Rectal smooth muscle tissue (tissue), 1 donor: Measurements from ENCODE around the gene MUS81.
A peak's percentile ranks its signal among the peaks of the same experiment; 100 is the strongest.

Source experiments
- H3K27ac ChIP-seq: one replicate; pipeline ENCODE4 v1.7.0; 2013; ENCODE audit warnings: low read depth, low read length, inconsistent platforms
- H3K27me3 ChIP-seq: one replicate; pipeline ENCODE4 v1.7.0; 2013; ENCODE audit warnings: low read length; ENCODE audit not compliant: control insufficient read depth, insufficient read depth
- H3K36me3 ChIP-seq: one replicate; pipeline ENCODE4 v1.7.0; 2013; ENCODE audit warnings: low read length; ENCODE audit not compliant: control insufficient read depth, insufficient read depth
- H3K4me1 ChIP-seq: one replicate; pipeline ENCODE4 v1.7.0; 2013; ENCODE audit warnings: low read length; ENCODE audit not compliant: control insufficient read depth, insufficient read depth
- H3K4me3 ChIP-seq: one replicate; pipeline ENCODE4 v1.7.0; 2013; ENCODE audit warnings: low read length
- H3K9ac ChIP-seq: one replicate; pipeline ENCODE4 v1.7.0; 2013; ENCODE audit warnings: low read length

MUS81 gene

DNA sequence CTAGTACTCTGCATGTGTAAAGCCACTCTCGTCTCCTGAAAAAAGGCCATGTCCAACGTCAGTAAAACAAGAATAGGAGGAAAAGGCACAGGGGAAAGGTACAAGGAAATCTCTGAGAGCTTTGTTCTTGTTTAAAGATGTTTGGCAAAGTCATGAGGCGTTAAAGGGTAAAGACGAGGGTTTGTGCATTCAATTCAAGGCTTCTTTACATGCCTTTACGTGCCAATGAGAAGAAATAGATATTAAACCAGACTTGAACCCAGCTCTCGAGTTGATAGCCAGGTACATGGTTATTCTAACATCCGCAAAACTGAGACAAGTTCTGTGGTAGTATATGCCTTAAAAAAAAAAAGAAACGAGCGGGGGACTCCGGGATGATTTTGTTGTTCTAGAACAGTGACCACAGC lies 1.5 kb upstream of the MUS81 start:
- Histone ChIP-seq H3K9ac (peak overlapping the region; percentile 82), H3K27ac (peak overlapping the region; percentile 99), H3K4me1 (peaks cover 26% of the 10 kb centered on the region), H3K36me3 (peaks cover 33% of the 10 kb centered on the region), H3K4me3 (peak overlapping the region; percentile 81), H3K27me3 (no peaks in the 10 kb centered on the region)

DNA sequence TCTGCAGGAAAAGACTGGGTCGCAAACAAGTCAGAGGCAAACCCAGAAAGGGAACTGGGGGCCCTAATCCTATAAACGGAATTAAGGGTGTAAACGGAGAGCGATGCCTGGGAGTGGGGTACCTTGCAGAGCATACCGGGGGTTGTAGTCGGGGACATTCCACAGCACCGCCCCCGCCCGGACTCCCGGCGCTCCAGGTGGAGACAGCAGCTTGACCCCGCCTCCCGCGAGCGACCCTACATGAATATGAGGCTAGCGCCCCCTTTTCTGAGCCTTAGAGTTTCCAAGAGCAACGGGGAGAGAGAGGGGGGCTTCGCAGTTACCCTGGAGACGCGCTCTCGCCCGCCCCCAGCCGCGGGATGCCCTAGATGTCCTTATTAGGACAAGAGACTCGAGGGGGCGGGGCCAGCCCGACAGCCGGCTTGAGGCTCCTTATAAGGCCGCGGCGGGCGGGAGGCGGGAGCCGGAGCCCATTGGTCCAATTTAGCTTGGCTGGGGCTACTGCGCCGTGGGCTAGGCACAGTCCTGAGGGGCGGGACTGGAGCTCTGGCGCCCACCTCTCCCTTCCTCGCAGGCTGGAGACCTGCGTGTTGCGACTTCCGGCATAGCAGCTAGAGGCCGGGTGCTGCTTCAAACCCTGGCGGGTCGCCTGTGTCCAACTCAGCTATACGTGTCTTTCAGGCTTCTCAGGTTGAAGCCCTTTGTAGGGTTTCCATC lies 980 bp upstream of the MUS81 start:
- Histone ChIP-seq H3K27ac (peak overlapping the region; percentile 99), H3K36me3 (peaks cover 33% of the 10 kb centered on the region), H3K4me1 (peaks cover 26% of the 10 kb centered on the region), H3K27me3 (no peaks in the 10 kb centered on the region), H3K4me3 (peak overlapping the region; percentile 96), H3K9ac (peak overlapping the region; percentile 82)

GRCh38 chr11:65859812-65860277 lies 388 bp upstream of the MUS81 start:
- Histone ChIP-seq H3K9ac (peak overlapping the region; percentile 59), H3K36me3 (peaks cover 33% of the 10 kb centered on the region), H3K27ac (peak overlapping the region; percentile 99), H3K4me1 (peaks cover 26% of the 10 kb centered on the region), H3K27me3 (no peaks in the 10 kb centered on the region), H3K4me3 (peak overlapping the region; percentile 96)

DNA sequence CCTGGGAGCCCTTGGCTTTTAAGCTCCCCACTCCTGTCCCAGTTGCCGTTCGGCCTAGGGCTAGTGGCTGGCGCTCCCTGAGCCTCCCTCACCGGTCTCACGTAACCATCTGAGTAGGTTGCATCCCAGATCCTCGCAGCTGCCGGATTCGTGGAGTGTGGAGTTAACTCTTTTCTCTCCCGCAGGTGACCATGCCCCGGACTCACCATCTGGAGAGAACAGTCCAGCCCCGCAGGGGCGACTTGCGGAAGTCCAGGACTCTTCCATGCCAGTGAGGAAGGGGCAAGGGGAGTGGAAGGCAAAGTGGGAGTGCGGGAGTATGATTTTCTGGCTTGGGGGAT lies 902 bp downstream of the MUS81 start:
- H3K4me3 ChIP-seq = peak overlapping the region; percentile 96
- H3K27me3 ChIP-seq = no peaks in the 10 kb centered on the region

GRCh38 chr11:65861533-65862183 lies 1.4 kb downstream of the MUS81 start:
- peak overlapping the region; percentile 99 for H3K27ac ChIP-seq

More for the DNA sequence above, 902 bp downstream of the MUS81 start:
- Histone ChIP-seq H3K9ac (peak overlapping the region; percentile 91), H3K36me3 (peaks cover 24% of the 10 kb centered on the region), H3K27ac (peak overlapping the region; percentile 99), H3K4me1 (peaks cover 25% of the 10 kb centered on the region)

DNA sequence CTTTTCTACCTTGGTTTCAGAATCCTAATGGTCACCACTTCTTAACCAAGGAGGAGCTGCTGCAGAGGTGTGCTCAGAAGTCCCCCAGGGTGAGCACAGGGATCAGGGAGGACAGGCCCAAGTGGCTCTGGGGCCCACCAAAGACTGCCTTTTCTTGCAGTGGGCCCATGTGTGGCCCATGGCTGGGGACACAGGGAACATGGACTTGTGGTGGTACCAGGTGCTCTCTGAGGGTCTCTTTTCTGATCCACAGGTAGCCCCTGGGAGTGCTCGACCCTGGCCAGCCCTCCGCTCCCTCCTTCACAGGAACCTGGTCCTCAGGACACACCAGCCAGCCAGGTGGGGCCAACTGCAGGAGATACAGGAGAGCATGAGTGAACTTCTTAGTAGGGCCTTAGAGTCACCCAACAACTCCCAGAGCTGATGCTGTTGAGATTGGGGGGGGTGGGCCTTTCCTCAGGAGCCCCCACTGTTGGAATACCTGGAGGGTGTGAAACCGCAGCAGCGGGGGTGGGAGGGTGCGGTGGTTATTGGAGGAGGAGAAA lies 2.0 kb downstream of the MUS81 start:
- peak overlapping the region; percentile 18 for H3K27ac ChIP-seq
- H3K9ac ChIP-seq = no peak overlapping the region
- H3K4me1 ChIP-seq = peaks cover 20% of the 10 kb centered on the region
- H3K27me3 ChIP-seq = no peaks in the 10 kb centered on the region
- H3K4me3 ChIP-seq = no peak overlapping the region
- H3K36me3 ChIP-seq = peaks cover 24% of the 10 kb centered on the region

More at GRCh38 chr11:65861533-65862183, 1.4 kb downstream of the MUS81 start:
- H3K9ac ChIP-seq = no peak overlapping the region
- no peaks in the 10 kb centered on the region for H3K27me3 ChIP-seq
- peaks cover 20% of the 10 kb centered on the region for H3K4me1 ChIP-seq
- peaks cover 24% of the 10 kb centered on the region for H3K36me3 ChIP-seq
- H3K4me3 ChIP-seq = peak overlapping the region; percentile 96

DNA sequence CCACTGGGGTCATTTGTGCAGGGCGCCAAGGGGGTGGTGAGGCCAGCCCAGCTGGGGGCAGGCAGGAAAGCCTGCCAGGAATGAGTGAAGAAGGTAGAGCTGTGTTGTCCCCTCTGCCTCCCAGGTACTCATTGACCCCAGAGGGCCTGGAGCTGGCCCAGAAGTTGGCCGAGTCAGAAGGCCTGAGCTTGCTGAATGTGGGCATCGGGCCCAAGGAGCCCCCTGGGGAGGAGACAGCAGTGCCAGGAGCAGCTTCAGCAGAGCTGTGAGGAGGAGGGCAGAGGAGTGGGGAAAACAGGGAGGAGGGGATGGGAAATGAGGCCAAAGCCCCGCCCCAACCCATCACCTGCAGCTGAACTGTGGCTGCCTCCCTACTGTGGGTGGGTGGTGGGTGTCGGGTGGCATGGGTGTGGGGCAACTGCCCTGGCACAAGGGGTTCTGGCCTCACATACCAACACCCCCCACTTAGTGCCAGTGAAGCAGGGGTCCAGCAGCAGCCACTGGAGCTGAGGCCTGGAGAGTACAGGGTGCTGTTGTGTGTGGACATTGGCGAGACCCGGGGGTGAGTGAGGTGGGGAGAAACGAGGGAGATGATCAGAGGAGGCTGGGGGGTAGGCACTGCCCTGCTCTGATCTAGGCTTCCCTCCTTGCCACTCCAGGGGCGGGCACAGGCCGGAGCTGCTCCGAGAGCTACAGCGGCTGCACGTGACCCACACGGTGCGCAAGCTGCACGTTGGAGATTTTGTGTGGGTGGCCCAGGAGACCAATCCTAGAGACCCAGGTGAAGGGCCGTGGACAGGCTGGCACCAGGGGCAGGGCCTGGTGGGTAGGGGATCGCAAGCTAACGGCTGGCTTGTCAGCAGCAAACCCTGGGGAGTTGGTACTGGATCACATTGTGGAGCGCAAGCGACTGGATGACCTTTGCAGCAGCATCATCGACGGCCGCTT lies 3.0 kb downstream of the MUS81 start:
- no peaks in the 10 kb centered on the region for H3K27me3 ChIP-seq
- H3K9ac ChIP-seq = no peak overlapping the region
- H3K4me1 ChIP-seq = peaks cover 20% of the 10 kb centered on the region
- H3K36me3 ChIP-seq = peaks cover 24% of the 10 kb centered on the region
- H3K27ac ChIP-seq = no peak overlapping the region
- H3K4me3 ChIP-seq = no peak overlapping the region

DNA sequence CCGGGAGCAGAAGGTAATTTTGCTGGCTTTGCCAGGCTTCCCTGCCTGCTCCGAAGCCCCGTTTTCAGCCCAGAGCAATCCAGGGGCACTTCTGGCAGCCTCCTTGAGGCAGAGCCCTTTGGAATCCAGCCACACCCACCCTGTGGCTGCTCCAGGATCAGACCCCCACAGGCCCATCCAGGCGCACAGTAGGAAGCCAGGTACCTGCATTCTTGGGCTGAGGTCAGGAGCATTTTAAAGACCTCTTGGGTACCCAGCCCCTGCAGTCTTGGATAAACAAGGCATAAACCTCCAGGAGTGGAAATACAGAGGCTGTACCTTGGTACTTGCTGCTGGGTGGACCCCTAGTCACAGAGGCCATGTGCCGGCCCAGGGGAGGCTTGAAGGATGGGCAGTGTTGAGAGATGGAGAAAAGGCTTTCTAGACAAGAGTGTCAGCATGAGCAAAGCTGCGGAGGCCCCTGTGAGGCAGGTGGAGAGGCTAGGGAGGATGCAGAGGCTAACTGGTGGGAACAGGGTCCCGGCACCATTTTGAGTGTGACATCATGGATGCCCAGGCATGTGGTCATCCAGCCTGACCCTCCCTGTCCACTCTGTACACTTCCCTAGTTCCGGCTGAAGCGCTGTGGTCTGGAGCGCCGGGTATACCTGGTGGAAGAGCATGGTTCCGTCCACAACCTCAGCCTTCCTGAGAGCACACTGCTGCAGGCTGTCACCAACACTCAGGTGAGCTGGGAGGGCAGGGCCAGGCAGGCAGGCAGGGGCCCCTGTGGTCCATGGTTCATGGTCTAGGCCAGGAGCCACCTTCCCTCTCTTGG lies 3.9 kb downstream of the MUS81 start:
- Histone ChIP-seq H3K4me1 (peaks cover 15% of the 10 kb centered on the region), H3K4me3 (no peak overlapping the region), H3K9ac (no peak overlapping the region), H3K36me3 (peaks cover 24% of the 10 kb centered on the region), H3K27me3 (no peaks in the 10 kb centered on the region), H3K27ac (no peak overlapping the region)

DNA sequence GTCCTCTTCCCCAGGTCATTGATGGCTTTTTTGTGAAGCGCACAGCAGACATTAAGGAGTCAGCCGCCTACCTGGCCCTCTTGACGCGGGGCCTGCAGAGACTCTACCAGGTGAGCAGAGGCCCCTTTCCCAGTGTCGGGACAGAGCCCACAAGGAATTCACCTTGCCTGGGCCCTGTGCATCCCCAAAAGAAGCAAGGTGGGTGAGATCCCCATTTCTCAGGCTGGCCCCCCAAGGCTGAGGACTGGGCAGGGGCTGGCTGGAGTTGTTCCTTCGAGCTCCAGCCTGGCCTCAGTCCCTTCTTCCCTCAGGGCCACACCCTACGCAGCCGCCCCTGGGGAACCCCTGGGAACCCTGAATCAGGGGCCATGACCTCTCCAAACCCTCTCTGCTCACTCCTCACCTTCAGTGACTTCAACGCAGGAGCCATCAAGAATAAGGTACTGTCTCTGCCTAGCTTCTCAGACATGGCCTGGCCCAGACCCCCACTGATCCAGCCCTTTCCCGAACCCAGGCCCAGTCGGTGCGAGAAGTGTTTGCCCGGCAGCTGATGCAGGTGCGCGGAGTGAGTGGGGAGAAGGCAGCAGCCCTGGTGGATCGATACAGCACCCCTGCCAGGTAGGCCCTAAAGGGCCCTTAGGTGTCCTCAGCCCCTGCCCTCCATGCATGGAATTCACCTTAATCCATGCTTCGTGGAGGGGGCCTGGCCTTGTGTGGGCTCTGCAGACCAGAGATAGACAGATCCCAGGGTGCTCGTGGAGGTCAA lies 4.7 kb downstream of the MUS81 start:
- Histone ChIP-seq H3K9ac (no peak overlapping the region), H3K36me3 (peaks cover 29% of the 10 kb centered on the region), H3K27ac (no peak overlapping the region), H3K4me1 (peaks cover 11% of the 10 kb centered on the region), H3K27me3 (no peaks in the 10 kb centered on the region), H3K4me3 (no peak overlapping the region)

DNA sequence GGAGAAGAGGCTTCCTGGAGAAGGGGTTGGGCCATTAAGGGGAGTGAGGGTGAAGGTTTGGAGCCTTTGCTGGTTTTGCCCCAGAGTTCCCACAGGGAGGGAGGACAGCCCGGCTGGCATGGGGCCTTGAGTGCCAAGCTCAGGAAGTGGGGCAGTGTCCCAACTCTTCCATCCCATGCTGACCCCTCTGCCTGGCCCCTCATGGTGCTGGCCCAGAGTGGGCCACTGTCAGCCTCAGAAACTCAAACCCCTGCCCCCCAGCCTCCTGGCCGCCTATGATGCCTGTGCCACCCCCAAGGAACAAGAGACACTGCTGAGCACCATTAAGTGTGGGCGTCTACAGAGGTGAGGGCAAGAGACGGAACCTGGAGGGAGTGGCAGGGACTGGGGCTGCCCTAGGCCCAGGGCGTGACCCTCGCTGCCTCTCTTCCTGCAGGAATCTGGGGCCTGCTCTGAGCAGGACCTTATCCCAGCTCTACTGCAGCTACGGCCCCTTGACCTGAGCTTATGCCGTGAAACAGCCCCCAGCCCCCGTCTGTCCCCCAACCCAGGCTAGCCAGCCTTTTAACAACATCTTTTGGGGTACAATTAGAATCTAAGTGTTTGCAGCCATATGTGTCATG lies 5.4 kb downstream of the MUS81 start:
- peaks cover 29% of the 10 kb centered on the region for H3K36me3 ChIP-seq
- H3K27ac ChIP-seq = no peak overlapping the region
- H3K4me1 ChIP-seq = peaks cover 9% of the 10 kb centered on the region

More for the DNA sequence above, 5.4 kb downstream of the MUS81 start:
- no peaks in the 10 kb centered on the region for H3K27me3 ChIP-seq
- H3K9ac ChIP-seq = no peak overlapping the region
- H3K4me3 ChIP-seq = no peak overlapping the region
